Measurements from ENCODE around the gene CNTN4. TPM values are rescaled to one million over a fixed set of nuclear protein-coding genes. Genes with fewer than 3 reads are reported as not detected.

CNTN4 gene
- total RNA-seq, 1 donor from 2014 or later = not detected

- Histone ChIP-seq H3K27ac (ENCODE audit: low read depth, low read length) (no peak overlapping the region), H3K4me1 (ENCODE audit: insufficient read depth, low read length) (no peaks in the 10 kb centered on the region), H3K4me3 (ENCODE audit: insufficient read depth, low read depth, low read length) (no peak overlapping the region), H2AFZ (ENCODE audit: low read depth, low read length) (no peak overlapping the region), H3K9me3 (ENCODE audit: insufficient read depth, low read depth, low read length) (no peaks in the 10 kb centered on the region), H3K9ac (ENCODE audit: low read length) (no peak overlapping the region), H4K20me1 (ENCODE audit: insufficient read depth, low read length) (no peaks in the 10 kb centered on the region), H3K36me3 (ENCODE audit: insufficient read depth, low read length) (no peaks in the 10 kb centered on the region), H3K4me2 (ENCODE audit: low read length) (no peak overlapping the region), H3K79me2 (ENCODE audit: insufficient read depth, low read length) (no peaks in the 10 kb centered on the region), H3K27me3 (ENCODE audit: insufficient read depth, low read length) (no peaks in the 10 kb centered on the region)
- Mint-ChIP-seq H3K27me3 (ENCODE audit: low read depth, unreplicated experiment) (no peaks in the 10 kb centered on the region), H3K4me3 (ENCODE audit: unreplicated experiment) (no peak overlapping the region), H3K4me1 (ENCODE audit: low read depth, unreplicated experiment) (no peaks in the 10 kb centered on the region), H3K36me3 (ENCODE audit: low read depth, unreplicated experiment) (no peaks in the 10 kb centered on the region), H3K9me3 (ENCODE audit: unreplicated experiment) (peaks cover 8% of the 10 kb centered on the region), H3K27ac (ENCODE audit: unreplicated experiment) (no peak overlapping the region)
- TF ChIP-seq EZH2 (IDR thresholded peaks at IDR 0.05; ENCODE audit: insufficient read depth, low read length) (no peak), CTCF (IDR thresholded peaks at IDR 0.05; ENCODE audit: insufficient read depth, low read depth, low read length) (no peak)
- FAIRE-seq (no peak), DNase-seq (ENCODE audit: low read depth) (no peak)
These were observed 322.3 kb downstream of the CNTN4 start for GRCh38 chr3:2420919-2421318.

GRCh38 chr3:2423143-2423542, 324.5 kb downstream of the CNTN4 start:
- no peak overlapping the region for H3K4me3 Mint-ChIP-seq (ENCODE audit: unreplicated experiment)
- H3K79me2 ChIP-seq (ENCODE audit: insufficient read depth, low read length) = no peaks in the 10 kb centered on the region
- no peaks in the 10 kb centered on the region for H3K36me3 Mint-ChIP-seq (ENCODE audit: low read depth, unreplicated experiment)
- peaks cover 9% of the 10 kb centered on the region for H3K9me3 Mint-ChIP-seq (ENCODE audit: unreplicated experiment)
- no peaks in the 10 kb centered on the region for H3K4me1 Mint-ChIP-seq (ENCODE audit: low read depth, unreplicated experiment)
- no peak overlapping the region for H3K27ac ChIP-seq (ENCODE audit: low read depth, low read length)
- DNase-seq (ENCODE audit: low read depth) = no peak
- H3K27ac Mint-ChIP-seq (ENCODE audit: unreplicated experiment) = no peak overlapping the region
- H3K4me3 ChIP-seq (ENCODE audit: insufficient read depth, low read depth, low read length) = no peak overlapping the region
- H2AFZ ChIP-seq (ENCODE audit: low read depth, low read length) = no peak overlapping the region
- H3K4me1 ChIP-seq (ENCODE audit: insufficient read depth, low read length) = no peaks in the 10 kb centered on the region
- H3K27me3 ChIP-seq (ENCODE audit: insufficient read depth, low read length) = no peaks in the 10 kb centered on the region
- H4K20me1 ChIP-seq (ENCODE audit: insufficient read depth, low read length) = no peaks in the 10 kb centered on the region
- no peak for TF ChIP-seq CTCF (IDR thresholded peaks at IDR 0.05; ENCODE audit: insufficient read depth, low read depth, low read length)
- TF ChIP-seq EZH2 (IDR thresholded peaks at IDR 0.05; ENCODE audit: insufficient read depth, low read length) = no peak
- no peak overlapping the region for H3K9ac ChIP-seq (ENCODE audit: low read length)
- no peaks in the 10 kb centered on the region for H3K9me3 ChIP-seq (ENCODE audit: insufficient read depth, low read depth, low read length)
- FAIRE-seq = no peak
- H3K27me3 Mint-ChIP-seq (ENCODE audit: low read depth, unreplicated experiment) = no peaks in the 10 kb centered on the region
- H3K4me2 ChIP-seq (ENCODE audit: low read length) = no peak overlapping the region
- H3K36me3 ChIP-seq (ENCODE audit: insufficient read depth, low read length) = no peaks in the 10 kb centered on the region

DNA sequence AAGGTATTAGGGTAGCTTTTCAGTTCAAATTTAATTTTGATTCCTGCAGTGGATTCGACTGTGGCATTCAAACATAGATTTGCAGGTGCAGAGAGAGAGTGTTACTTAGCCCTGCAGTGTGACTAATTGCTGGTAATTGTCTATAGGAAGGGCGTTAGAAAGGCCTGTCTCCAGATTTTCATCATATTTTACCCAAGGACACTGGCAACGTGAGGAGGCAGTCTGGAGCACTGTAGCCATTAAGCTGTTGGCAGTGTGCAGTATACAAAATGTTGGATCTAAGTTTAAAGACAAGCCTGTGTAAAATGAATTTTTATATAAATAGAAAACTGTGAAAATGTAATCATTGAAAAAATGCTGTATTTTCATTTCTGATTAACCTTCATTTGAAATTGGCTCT, 342.9 kb downstream of the CNTN4 start:
- H3K9me3 Mint-ChIP-seq (ENCODE audit: unreplicated experiment) = peaks cover 2% of the 10 kb centered on the region
- TF ChIP-seq EZH2 (IDR thresholded peaks at IDR 0.05; ENCODE audit: insufficient read depth, low read length) (no peak), CTCF (IDR thresholded peaks at IDR 0.05; ENCODE audit: insufficient read depth, low read depth, low read length) (no peak)

More for the DNA sequence above, 342.9 kb downstream of the CNTN4 start:
- Mint-ChIP-seq H3K27me3 (ENCODE audit: low read depth, unreplicated experiment) (no peaks in the 10 kb centered on the region), H3K4me3 (ENCODE audit: unreplicated experiment) (no peak overlapping the region), H3K27ac (ENCODE audit: unreplicated experiment) (no peak overlapping the region), H3K36me3 (ENCODE audit: low read depth, unreplicated experiment) (no peaks in the 10 kb centered on the region), H3K4me1 (ENCODE audit: low read depth, unreplicated experiment) (no peaks in the 10 kb centered on the region)
- Histone ChIP-seq H3K9me3 (ENCODE audit: insufficient read depth, low read depth, low read length) (no peaks in the 10 kb centered on the region), H3K9ac (ENCODE audit: low read length) (no peak overlapping the region), H3K27me3 (ENCODE audit: insufficient read depth, low read length) (no peaks in the 10 kb centered on the region), H3K4me2 (ENCODE audit: low read length) (no peak overlapping the region), H3K27ac (ENCODE audit: low read depth, low read length) (no peak overlapping the region), H3K79me2 (ENCODE audit: insufficient read depth, low read length) (no peaks in the 10 kb centered on the region), H2AFZ (ENCODE audit: low read depth, low read length) (no peak overlapping the region), H3K4me1 (ENCODE audit: insufficient read depth, low read length) (no peaks in the 10 kb centered on the region), H4K20me1 (ENCODE audit: insufficient read depth, low read length) (no peaks in the 10 kb centered on the region), H3K4me3 (ENCODE audit: insufficient read depth, low read depth, low read length) (no peak overlapping the region), H3K36me3 (ENCODE audit: insufficient read depth, low read length) (no peaks in the 10 kb centered on the region)
- no peak for DNase-seq (ENCODE audit: low read depth)
- FAIRE-seq = no peak
